Gastrocnemius medialis (tissue), 4 donors: ENCODE data around the gene AFG3L2.

Experiments used
- POLR2A ChIP-seq, 2 donors: fragments of 450-650 bp; IDR thresholded peaks; one replicate each; pipeline ENCODE4 v1.6.1; 2017; ENCODE audit warnings: antibody characterized with exemption in 2 of 2, mild to moderate bottlenecking in 2 of 2, moderate library complexity in 2 of 2
- TF ChIP-seq, protein P1 (sequence below), 5 experiments: fragments of 450-650 bp in 3 of 5; fragments of 200-600 bp in 2 of 5; sonication (generic) in 2 of 5; IDR thresholded peaks in 4 of 5; conservative IDR thresholded peaks in 1 of 5; 1 replicate in 4 of 5; 2 replicates in 1 of 5; pipeline ENCODE4 v1.5.1; 2016 to 2019; ENCODE audit warnings: antibody characterized with exemption in 5 of 5, mild to moderate bottlenecking in 3 of 5, moderate library complexity in 3 of 5

DNA sequence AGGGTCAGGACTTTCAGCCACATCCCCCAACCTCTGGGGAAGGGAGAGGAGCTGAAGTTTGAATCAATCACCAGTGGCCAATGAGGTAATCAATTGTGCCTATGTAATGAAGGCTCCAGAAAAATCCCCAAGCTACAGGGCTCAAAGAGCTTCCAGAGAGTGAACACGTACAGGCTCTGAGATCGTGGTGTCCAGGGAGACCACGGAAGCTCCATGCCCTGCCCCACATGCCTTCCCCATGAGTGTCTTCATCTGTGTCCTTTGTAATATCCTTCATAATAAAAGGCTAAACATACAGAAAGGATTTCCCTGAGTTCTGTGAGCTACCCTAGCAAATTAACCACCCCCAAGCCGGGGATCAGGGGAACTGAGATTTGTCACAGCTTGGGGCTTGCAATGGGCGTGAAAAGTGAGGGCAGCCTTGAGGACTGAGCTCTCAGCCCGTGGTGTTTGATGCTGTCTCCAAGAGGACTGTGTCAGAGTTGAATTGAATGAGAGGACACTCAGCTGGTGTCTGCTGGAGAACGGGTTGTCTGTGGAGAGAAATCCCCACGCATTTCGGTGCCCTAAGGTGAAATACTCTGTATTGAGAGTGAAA lies 94.5 kb downstream of the AFG3L2 start:
- TF ChIP-seq POLR2A (IDR thresholded peaks at IDR 0.05): no peak
- TF ChIP-seq, protein P1, sequence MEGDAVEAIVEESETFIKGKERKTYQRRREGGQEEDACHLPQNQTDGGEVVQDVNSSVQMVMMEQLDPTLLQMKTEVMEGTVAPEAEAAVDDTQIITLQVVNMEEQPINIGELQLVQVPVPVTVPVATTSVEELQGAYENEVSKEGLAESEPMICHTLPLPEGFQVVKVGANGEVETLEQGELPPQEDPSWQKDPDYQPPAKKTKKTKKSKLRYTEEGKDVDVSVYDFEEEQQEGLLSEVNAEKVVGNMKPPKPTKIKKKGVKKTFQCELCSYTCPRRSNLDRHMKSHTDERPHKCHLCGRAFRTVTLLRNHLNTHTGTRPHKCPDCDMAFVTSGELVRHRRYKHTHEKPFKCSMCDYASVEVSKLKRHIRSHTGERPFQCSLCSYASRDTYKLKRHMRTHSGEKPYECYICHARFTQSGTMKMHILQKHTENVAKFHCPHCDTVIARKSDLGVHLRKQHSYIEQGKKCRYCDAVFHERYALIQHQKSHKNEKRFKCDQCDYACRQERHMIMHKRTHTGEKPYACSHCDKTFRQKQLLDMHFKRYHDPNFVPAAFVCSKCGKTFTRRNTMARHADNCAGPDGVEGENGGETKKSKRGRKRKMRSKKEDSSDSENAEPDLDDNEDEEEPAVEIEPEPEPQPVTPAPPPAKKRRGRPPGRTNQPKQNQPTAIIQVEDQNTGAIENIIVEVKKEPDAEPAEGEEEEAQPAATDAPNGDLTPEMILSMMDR (IDR thresholded peaks at IDR 0.05 in 4 of 5, conservative IDR thresholded peaks at IDR 0.05 in 1 of 5): no peak
